HG03442 (cell line): Measurements from ENCODE around the gene SHROOM3.

Experiments
- ATAC-seq: cut with Tn5 transposase; IDR thresholded peaks from one replicate; pipeline ENCODE4 v1.9.1; 2021; ENCODE audit warnings: mild to moderate bottlenecking, moderate library complexity; ENCODE audit not compliant: unreplicated experiment

The SHROOM3 gene

DNA sequence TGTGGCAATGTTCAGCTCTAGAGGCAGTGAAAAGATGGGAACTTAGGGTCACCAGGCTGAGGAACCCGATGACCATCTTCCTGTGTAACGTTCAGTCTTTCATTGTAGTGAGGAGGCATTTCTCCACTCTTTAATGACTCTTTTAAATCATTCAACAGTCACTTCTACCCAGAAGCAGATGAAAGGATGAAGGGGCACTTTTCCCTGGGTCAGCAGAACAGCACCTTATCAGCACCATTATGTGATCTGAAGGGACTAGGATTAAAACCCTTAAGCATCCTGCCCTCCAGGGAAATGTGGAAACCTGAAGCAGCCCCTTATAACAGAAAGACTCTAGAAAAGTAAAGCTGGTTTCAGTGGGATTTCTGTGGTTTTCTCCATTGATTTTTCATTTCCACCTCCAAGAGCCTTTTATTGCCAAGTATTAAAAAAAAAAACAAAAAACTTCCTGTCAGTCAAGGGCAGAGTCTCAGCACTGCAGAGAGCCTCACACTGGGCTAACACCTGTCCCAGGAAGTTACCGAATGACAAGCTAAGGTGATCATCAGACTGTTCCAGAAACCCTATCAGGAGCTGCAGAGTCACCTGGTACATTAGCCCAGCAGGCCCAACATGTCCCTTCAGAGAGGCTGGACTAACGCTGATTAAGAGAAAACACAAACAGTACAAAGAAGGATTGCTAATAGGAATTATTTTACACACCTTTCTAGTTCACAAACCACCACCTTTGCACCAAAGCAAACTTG lies 185.9 kb downstream of the SHROOM3 start:
- ATAC-seq = no peak

DNA sequence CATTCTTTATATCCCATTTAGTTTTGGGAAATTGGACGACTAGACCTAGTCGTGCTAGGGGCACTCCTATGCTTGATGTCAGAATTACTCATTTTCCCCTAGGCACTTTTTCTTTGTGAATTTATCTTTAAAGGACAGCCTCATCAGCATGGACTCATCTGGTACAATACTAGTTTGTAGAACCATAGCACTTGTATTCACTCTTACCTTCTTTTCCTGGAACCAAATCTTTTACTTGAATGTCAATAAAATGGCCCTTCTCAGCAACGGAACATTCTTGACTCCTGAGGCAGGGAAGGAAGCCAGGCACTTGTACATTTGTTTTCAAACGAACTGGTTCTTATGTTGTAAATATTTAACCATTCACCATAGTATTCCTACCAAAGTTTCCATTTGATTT lies 187.1 kb downstream of the SHROOM3 start:
- ATAC-seq = no peak

- ATAC-seq = no peak
Observed at GRCh38 chr4:76622717-76623116, 187.7 kb downstream of the SHROOM3 start.

DNA sequence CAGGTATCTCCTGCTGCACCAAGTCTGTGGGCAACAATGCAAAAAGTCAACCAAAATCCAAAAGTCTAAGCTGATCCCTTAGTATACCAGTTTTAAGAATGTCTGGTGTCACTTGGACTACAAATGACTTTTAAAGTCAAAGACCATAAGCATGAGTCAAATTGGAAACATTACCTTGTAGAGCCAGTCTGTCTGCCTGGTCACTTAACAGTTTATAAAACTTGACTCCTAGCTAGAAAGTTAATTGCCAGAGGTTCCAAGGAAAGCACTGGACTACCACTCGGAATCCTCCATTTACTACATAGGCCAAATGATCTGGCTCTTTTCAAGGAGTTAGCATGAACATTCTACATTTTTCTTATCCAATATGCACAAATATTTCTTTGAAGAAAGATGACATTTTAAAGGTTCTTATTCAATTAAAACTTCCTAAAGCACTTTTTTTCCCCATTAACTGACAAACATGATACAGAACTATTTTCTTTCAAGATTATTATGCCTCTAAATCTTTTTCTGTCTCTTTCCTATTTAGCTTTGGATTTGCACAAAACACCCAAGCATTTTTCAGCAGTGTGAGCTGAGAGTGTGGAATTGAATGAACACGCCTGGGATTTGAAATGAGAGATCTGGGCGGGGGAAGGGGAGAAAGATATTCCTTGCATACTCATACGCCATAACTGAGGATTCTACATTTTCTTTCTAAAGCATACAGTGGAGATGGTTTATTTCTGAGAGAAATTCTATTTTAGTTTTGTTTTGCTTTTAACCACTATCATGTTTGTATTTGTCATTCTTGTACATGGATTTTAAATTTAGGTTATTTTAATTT lies 188.4 kb downstream of the SHROOM3 start:
- no peak for ATAC-seq

DNA sequence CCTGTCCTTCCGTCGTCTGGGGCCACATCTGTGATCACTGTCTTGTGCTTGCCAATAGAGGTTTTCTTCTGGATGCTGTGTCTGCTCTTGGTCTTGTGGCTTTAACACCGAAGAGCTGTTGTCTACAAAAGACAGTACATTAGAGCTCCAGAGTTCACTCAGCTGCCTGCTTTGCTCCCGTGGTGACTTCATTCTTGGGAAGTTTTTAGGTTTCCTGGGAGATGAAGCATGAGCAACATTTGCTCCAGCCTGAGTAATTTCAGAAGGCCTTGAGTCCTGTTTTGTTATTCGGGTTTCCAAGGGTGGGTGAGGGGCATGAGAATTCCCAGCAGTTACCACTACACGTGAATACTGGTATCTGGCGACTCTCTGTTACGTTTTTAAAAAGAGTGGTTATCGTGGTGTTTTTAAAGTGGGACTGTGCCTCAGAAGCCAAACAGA lies 189.2 kb downstream of the SHROOM3 start:
- ATAC-seq = no peak

DNA sequence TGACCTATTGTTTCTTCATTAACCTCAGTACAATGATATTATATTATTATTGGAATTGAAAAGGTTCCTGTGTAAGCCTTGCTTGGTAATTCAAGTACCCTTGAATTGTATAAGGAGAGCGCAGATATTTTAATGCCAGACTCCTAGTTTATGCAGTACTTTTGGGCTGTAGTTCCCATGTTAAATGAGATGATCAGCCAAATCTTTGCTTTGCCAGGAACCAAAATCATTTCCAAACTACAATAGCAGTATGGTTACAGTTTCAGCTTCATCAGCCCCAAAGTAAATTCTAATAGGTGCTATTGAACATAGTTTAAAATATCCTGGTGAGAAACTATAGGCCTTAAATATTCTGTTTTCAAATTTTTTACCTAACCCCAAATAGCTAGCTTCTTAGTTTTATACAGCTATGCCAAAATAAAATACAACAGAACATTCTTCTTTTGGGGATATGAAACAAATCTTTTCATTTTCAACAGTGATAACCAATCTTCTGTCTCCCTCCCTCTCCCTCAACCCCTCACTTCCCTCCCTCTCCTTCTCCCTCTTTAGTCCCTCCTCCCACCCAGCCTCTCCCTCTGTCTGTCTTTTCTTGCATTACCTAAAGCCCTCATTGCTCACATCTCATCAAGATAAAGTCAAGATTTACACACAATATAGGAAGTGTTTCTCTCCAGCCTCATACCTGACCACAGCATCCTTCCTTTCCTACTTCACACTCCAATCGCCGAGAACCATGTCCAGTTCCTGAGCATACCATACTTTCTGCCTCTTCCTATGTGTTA lies 190.1 kb downstream of the SHROOM3 start:
- ATAC-seq = no peak

GRCh38 chr4:76626686-76627465 lies 191.8 kb downstream of the SHROOM3 start:
- ATAC-seq = no peak

- no peak for ATAC-seq
Observed at GRCh38 chr4:76628251-76628650, 193.2 kb downstream of the SHROOM3 start.

DNA sequence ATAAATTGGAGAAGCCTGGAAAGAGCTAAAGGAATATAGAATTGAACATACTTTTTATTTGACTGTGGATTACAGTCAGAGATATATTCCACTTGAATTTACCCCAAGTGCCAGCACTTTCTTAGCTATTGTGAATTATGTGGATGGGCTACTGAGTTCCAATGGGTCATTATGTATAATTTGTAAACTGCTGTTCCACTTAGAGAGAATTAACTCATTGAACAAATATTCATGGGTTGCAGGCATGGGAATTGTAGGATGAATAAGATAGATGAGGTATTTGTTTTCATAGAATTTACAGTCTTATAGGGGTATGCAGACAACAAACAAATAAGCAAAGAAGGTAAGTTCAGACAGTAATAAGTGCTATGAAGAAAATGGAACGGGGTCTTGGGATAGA lies 195.7 kb downstream of the SHROOM3 start:
- no peak for ATAC-seq

DNA sequence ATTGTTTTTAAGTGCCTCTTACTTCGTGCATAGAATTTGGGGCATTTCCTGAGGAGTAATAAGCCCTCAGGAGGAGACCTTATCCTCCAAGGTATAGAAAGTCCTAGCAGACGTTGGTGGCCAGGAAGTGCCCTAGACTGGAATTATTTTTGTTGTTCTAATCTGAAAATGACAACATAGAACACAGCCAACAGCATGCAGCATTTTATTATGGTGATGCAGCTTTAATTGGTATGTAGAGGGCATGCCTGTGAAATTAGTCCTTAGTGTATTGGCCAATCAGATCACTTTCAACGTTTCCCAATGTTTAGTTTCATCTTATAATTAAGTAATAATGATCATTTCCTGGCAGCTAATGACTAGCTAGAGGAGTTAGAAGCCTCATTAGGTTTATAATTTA lies 199.2 kb downstream of the SHROOM3 start:
- no peak for ATAC-seq

GRCh38 chr4:76637712-76638361 lies 202.8 kb downstream of the SHROOM3 start:
- no peak for ATAC-seq

DNA sequence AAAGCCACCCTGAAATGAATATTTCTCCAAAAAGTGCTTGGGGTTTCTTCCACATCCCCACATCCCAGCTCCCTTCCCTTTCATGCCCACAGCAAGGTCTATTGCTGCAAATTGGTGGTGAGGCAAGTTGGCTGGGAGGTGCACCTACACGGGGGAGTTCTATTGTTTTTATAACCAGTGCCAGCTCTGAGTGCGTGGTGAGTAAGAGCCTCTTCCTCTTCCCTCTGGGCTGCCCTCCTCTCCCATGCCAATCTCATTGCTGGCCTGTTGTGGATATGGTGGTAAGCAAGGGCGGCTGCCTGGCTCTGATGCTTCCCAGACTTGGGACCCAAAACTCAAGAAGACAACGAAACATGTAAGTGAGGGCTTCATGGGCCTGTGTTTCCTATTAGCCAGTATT lies 204.3 kb downstream of the SHROOM3 start:
- no peak for ATAC-seq

- ATAC-seq = no peak
Observed at GRCh38 chr4:76640353-76640910, 205.4 kb downstream of the SHROOM3 start.

GRCh38 chr4:76641351-76641750 lies 206.3 kb downstream of the SHROOM3 start:
- no peak for ATAC-seq

- no peak for ATAC-seq
Observed at GRCh38 chr4:76641758-76642157, 206.7 kb downstream of the SHROOM3 start.

- ATAC-seq = no peak
Observed at GRCh38 chr4:76644831-76645485, 209.9 kb downstream of the SHROOM3 start.

DNA sequence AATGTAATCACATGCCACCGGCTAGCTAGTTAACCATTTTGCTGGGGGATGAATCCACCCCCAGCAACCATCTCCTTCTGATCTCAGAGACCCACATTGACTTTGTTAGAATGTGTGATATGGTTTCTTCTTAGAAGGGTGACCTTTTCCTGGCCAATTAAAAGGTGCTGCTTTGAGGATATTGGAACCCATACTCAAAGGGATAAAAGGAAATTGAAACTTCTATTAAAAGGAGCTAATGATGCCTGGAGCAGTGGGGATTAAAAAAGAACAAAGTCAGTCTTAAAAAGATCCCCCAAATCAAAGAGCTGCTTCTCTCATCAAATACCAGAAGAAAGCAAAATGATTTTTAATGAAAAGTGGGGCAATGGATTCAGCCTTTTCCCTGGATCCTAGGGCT lies 214.1 kb downstream of the SHROOM3 start:
- ATAC-seq = no peak

DNA sequence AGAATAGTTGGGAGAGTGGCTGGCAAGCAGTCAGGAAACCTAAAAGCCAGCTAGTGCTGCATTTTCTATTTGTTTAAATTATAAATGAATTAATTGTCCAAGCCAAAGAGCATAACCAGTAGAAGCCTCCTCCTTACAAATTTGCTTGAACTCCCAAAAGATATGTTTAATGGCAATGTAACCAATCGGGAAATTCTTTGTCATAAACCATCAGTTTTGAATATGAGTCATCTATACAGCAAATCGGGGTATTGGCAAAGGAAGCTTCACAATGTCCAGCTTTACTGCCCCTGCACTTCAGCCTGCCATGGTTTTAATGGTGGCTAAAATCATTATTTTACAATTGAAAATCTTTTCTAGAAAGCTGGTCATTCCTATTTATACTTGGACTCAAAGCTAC lies 216.6 kb downstream of the SHROOM3 start:
- no peak for ATAC-seq

GRCh38 chr4:76652389-76652788 lies 217.4 kb downstream of the SHROOM3 start:
- no peak for ATAC-seq
